Stimulated activated CD4-positive, alpha-beta T cell treated with anti-CD3 and anti-CD28 coated beads, Interleukin-15, amount 100 ng/mL, for 48 hours (primary cell): ENCODE results near the gene RGS14.
A peak's percentile ranks its signal among the peaks of the same experiment; 100 is the strongest.
"Not testable (repeated sequence)": the region's sequence is repeated elsewhere in the genome, so short reads cannot be mapped to it uniquely, and the experiment has no call there.

Experiments
- DNase-seq, 2 donors: peaks; one replicate each; pipeline ENCODE4 v3.0.0-alpha.2; 2020; ENCODE audit warnings: low read depth in 2 of 2

Gene RGS14

DNA sequence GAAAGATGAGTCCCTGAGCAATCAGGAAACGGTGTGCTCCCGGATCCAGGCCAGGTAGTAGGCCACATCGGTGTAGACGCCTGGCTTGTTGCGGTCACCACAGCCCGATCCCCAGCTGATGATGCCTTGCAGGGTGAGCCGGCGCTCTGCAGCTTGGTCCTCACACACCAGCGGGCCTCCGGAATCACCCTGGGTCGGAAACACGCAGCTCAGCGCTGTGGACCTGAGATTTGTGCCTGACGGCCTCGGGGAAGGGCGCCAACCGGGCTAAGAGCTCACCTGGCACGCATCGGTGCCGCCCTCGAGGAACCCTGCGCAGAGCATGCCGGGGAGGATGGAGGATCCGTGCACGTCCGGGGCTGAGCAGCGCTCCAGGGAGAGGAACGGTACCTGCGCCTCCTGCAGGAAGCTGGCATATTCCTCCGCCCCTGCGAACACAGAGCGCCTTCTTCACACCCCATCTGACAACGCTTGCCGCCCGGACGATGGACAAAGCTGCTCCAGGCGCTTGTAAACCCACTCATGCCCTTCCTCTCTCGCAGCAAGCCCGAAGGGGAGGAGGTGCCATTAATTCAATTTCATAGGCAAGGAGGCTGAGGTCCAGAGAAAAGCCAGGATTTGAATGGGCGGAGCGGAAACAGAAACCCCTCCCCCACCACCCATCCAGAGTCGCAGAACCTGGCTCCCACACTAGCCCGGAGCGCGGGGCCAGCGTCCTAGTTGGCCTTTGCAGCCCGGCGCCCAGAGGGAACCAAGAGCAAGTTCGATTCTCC is 44.7 kb downstream of the RGS14 start:
- DNase-seq = peak; percentile 63 to 72

DNA sequence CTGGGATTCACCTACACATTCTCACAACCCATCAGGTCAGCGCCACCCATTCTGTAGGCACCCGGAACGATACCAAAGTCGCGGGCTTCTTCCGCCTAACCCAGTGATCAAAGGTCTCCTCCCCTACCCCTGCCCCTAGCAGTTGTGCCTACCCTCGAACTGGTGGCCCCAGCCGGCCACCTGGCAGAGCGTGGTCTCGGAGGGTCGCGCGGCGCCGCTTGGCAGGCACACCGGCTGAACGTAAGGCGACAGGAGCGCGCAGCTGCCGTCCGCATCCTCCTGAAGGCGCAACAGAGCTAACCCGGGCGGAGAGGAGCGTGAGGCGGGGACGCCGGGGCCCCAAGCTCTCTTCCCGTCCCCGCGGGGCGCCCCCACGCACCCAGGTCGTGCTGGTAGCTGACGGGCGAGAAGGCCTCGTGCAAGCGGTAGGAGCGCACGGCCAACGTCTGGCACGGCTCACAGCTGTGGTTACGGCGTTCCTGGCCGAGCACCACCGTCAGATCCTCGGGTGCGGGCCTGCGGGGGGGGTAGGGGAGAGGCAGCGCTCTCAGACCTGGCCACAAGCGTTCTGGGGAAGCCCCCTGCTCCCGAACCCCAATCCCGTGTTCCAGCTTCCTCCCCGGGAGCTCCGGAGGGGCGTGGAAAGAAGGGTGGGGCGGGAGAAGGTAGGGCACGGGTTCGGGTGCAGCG is 45.5 kb downstream of the RGS14 start:
- DNase-seq = peak; percentile 34 to 36

DNA sequence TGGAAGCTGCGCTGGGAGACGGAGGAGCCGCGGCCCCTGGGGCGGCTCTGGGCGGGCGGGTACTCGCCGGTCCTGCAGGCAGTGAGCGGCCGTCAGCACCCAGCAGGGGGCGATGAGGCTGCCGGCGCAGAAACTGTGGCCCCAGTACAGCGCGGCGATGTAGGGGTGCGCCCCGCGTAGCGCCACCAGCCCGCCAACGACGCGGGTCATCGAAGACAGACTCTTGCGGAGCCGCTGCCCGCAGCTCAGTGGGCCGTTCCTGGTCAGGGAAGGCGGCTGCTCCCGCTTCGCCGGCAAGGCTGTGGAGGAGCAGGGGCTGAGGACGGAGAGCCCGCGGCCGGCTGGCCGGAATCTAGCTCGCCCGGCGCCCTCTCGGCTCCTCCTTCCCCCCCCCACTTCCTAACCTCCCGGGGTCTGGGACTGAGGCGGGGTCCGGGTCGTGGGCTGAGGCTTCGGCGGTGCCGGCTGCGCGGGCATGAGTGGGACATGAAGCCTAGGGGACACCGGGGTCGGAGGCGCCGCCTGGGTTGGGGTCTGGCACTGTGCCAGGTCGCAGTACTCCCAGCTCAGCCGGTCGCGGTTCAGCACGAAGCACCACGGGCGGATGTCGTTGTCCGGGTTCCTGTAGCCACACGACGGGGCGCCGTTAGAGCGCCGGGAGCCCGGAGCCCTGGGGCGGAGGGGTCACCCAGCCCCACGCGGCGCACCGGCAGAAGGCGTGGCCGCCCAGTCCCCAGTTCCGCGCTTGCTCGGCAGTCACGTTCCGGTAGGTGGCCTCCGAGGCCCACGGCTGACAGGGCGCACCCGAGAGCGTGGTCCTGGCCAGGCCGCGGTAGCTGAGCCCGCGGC is 46.3 kb downstream of the RGS14 start:
- peak; percentile 80 to 86 for DNase-seq

DNA sequence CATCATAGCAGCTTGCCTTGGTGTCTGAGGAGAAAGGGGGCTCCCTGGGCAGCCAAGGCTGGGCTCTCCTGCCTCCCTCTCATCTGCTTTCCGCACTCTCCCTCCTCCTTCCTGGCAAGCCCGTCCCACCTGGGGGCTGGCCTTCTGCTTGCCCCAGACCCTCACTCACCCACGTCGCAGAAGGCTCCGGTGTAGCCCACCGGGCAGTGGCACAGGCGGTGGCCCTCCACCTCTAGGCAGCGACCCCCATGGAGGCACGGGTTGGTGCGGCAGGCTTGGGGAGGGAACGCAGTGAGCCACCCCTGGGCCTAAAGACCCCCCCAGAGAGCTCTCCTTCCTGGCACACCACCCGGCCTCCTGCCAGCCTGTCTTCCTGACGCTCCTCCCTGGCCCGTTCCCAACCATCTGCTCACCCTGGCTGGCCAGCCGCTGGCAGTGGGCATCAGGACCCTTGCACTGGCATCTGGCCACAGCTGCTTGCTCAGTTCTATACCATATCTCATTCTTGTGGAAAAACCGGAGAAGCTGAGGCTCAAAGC is 47.0 kb downstream of the RGS14 start:
- no peak for DNase-seq

DNA sequence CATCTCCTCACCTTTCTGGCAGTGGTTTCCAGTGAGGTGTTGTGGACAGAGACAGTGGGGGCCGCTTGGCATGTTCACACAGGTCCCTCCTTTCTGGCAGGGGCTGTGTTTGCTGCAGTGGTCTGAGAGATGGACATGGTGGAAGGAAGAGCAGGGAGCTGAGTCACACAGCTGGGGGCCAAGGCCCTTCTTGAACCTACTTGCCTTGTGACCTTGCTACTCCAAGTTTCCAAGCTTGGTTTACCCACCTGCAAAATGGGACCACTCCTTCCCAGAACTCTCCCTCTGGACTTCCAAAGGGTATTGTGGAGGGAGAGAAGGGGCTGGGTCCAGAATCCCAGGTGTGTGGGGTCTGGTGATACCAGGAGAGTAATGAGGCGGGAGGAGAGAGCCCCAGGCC is 47.6 kb downstream of the RGS14 start:
- DNase-seq = no peak

DNA sequence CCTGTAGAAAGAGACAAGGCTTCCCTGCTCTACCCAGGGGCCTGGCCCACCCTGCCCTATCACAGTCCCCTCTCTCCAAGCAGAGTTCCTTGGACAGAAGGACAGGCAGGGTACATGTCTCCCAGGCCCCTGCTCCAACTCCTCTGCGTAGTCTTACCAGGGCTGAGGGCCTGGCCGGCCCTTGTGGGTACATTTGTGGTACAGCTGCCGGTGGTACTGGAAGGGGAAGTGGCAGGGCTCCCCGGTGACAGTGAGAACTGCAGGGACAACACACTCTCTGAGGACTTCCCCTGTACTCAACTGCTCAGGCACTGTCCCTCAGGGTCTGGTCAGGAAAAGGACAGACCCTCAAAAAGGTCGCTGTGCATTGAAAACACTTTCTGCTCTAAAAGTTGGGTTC is 48.1 kb downstream of the RGS14 start:
- DNase-seq = no peak

DNA sequence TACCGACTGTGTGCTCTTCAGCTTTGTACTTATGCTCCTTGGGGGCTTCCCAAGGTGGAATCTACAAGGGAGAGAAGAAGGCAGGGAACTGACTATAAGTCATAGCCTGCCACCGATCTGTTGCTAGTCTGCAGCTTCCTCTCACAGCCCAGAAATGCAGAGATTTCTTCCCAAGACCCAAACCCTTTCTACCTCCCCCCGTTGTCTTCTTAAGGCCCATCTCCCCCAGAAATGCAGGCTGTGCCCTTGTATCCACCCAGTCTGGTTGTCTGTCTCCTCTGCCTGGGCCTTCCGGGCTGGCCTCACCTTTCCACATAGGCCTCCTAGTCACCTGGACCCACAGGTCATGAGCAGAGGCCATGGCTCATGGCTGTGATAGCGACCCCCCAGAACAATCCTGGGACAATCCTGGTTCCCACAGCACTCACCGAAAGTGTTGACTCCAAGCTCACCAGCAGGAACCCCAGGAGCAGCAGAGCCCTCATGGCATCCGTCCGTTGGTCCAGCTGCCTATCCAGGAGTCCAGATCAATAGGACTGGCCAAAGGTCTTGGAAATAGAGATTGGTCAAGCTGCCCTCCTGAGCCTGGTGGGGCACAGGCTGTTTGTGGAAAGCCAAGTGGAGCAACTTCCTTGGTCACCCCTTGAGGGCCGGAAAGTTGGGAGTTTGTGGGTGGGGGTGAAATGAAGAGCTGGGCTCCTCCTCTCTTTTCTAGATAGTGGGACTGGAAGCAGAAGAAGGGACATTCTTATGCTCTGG is 51.5 kb downstream of the RGS14 start, which contains the start of gene F12:
TSS of gene F12 (minus strand) at position 522 of the 759 bp plus-strand sequence. CDS start at position 485, 37 bp downstream.
- DNase-seq = no peak

DNA sequence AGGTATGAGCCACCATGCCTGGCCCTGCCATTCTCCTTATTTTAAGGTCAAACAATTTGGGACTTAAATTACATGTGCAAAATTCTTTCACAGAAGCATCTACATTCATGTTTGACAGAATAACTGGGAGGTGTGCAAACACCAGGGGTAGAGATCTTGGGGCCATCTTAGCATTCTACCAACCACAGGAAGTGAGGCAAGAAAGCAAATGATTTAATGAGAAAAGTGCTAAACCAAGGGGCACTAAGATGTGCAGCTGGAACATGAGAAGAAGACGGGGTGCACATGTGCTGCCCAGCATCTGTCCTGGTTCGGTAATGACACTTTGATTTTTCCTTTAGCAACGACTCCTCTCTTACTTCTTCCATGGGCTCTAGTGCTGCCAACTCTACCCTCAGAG is 52.9 kb downstream of the RGS14 start:
- DNase-seq = no peak

DNA sequence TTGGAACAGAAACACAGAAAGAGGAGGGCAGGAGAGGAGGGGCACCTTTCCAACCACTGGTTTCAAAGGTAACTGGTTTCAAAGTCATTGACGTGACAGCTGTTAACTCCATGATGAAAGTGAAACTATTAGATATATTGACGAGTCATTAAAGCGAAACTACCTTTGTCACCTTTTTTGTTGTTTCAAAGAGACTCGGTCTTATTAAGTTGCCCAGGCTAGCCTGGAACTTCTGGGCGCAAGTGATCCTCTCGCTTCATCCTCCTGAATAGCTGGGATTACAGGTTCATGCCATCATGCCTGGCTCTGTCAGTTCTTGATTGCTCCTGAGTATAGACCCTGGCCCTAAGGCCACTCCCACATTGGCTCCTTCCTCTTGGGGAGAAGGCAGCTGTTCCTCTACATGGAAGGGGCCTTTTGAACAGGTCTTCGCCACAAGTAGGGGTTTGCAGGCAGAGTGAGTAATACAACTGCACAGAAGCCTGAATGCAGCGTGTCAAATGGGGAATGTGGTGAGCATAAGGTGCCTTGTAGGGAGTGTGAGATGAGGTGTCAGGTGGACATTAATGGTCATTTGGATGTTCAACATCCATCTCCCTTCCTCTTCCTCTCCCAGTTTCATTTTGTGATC is 55.0 kb downstream of the RGS14 start:
- DNase-seq = no peak

DNA sequence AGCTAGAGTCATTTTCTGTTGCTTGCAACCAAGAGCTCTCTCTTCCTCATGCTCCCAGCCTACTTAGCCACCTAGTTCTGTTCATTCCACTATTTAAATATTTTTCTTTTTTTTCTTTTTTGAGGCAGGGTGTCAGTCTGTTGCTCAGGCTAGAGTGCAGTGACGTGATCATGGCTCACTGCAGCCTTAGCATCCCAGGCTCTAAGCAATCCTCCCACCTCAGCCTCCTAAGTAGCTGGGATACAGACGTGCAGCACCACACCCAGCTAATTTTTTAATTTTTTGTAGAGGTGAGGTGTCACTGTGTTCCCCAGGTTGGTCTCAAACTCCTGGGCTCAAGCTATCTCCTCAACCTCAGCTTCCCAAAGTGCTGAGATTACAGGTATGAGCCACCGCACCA is 56.8 kb downstream of the RGS14 start:
- no peak for DNase-seq

DNA sequence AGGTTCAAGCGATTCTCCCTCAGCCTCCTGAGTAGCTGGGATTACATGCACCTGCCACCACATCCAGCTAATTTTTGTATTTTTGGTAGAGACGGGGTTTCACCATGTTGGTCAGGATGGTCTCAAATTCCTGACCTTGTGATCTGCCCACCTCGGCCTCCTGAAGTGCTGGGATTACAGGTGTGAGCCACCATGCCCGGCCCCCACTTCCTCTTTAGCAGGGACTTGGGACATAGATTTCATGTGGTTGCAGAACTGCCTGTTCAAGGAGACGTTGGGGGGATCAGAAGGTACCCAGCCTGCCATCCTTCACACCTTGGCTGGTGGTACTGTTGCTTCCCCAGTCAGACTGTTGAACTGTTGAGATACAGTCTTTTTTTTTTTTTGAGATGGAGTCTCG is 59.4 kb downstream of the RGS14 start:
- not testable (repeated sequence) for DNase-seq

DNA sequence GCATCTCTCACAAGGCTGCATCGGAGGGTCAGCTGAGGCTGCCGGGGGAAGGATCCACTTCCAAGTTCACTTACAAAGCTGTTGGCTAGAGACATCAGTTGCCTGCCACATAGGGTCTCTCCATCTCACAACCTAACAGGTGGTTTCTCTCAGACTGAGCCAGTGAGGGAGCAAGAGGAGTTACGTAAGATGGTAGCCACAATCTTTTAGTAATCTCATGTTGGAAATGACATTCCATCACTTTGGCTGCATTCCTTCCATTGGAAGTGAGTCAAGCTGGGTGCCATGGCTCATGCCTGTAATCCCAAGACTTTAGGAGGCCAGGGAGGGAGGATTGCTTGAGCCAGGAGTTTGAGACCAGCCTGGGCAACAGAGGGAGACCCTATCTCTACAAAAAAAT is 61.3 kb downstream of the RGS14 start:
- DNase-seq = no peak

DNA sequence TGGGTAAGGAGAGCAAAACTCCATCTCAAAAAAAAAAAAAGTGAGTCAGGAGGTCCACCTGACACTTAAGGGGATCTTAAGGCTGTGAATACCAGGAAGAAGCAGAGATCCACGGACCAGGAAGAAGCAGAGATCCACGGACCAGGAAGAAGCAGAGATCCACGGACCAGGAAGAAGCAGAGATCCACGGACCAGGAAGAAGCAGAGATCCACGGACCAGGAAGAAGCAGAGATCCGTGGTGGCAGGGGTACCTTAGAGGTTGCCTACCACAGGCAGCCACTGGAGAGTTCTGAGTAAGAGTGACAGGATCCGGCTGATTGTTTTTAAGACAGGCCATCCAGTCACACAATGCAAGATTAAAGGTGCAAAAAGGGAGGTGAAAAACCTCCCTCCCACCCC is 62.7 kb downstream of the RGS14 start:
- DNase-seq = not testable (repeated sequence)

DNA sequence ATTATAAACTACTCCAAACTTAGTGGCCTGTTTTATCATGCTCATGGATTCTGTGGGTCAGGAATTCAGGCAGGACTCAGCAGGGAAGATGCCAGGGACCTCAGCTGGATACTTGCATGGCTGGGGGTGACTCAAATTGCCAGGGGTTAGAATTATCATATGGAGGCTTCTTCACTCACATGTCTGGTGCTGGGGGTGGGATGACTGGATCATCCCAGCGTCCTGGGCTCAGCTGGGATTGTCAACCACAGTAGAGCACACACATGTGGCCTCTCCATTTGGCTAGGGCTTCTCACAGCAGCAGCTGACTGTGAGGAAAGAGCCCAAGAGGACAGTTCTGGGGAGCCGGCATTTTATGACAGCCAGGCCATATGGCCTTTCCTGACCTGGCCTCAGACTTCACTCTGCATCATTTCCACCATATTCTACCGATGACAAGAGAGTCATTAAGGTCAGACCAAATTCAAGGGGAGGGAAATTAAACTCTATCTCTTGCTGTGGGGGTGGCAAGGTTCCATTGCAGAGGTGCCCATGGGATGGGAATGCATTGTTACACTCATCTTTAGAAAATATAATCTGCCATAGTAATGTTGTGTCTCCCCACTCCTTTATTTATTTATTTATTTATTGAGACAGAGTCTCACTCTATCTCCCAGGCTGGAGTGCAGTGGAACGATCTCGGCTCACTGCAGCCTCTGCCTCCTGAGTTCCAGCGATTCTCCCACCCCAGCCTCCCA is 63.5 kb downstream of the RGS14 start:
- DNase-seq = no peak
